Ramos (cell line): ENCODE measurements around the gene C15orf61.

Experiments
- in situ Hi-C: fragments of 300-500 bp; cut with MboI; formaldehyde crosslinking; loops from one replicate; pipeline ENCODE4 v1.14.3; 2022; ENCODE audit warnings: low sequenced_read_pairs; ENCODE audit not compliant: unreplicated experiment

The C15orf61 gene

GRCh38 chr15:67579164-67579563 is 58.2 kb downstream of the C15orf61 start:
- in situ Hi-C loops, result no loop called here
